Neural cell (in vitro differentiated cells): ENCODE results near the gene FAM228B.

Source experiments
- EP300 ChIP-seq: fragments of 450-650 bp; conservative IDR thresholded peaks from 2 replicates; pipeline ENCODE4 v1.6.1; 2014; ENCODE audit warnings: antibody characterized with exemption, mild to moderate bottlenecking, moderate library complexity; ENCODE audit not compliant: poor library complexity, severe bottlenecking
- EZH2 ChIP-seq: fragments of 200-600, 300-800 bp; shearing (Covaris generic), sonication (generic); IDR thresholded peaks from 2 replicates; pipeline ENCODE4 v1.6.1; 2014; ENCODE audit warnings: antibody characterized with exemption, low read length, borderline replicate concordance, mild to moderate bottlenecking; ENCODE audit not compliant: insufficient read depth, poor library complexity, severe bottlenecking
- REST ChIP-seq: IDR thresholded peaks from 2 replicates; pipeline ENCODE4 v1.6.1; 2012; ENCODE audit warnings: borderline replicate concordance
- TF ChIP-seq, protein P1 (sequence below): fragments of 450-650 bp; IDR thresholded peaks from 2 replicates; pipeline ENCODE4 v1.5.1; 2014; ENCODE audit warnings: antibody characterized with exemption, mild to moderate bottlenecking, moderate library complexity; ENCODE audit not compliant: poor library complexity, severe bottlenecking

DNA sequence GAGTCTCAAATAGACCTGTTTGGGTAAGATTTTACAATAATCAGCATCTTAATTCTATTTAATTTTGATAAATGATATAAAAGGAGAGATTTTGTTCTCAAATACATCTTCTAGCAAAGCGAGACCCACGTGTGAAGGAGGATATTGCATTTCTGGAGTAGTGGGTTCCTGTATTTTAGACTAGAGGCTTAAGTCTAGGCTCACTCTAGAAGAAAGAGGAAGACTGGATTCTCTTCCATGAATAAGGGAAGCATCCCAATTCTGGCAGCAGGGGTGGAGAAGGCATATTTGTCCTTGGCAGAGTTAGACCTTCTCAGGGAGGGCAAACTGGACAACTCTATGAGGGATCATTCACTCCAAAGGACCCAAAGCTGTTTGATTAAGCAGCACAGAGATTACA, 40.3 kb downstream of the FAM228B start:
- TF ChIP-seq, protein P1, sequence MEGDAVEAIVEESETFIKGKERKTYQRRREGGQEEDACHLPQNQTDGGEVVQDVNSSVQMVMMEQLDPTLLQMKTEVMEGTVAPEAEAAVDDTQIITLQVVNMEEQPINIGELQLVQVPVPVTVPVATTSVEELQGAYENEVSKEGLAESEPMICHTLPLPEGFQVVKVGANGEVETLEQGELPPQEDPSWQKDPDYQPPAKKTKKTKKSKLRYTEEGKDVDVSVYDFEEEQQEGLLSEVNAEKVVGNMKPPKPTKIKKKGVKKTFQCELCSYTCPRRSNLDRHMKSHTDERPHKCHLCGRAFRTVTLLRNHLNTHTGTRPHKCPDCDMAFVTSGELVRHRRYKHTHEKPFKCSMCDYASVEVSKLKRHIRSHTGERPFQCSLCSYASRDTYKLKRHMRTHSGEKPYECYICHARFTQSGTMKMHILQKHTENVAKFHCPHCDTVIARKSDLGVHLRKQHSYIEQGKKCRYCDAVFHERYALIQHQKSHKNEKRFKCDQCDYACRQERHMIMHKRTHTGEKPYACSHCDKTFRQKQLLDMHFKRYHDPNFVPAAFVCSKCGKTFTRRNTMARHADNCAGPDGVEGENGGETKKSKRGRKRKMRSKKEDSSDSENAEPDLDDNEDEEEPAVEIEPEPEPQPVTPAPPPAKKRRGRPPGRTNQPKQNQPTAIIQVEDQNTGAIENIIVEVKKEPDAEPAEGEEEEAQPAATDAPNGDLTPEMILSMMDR = no peak
- TF ChIP-seq EZH2 (no peak), EP300 (no peak), REST (no peak)
